Liver (tissue), 3 donors: ENCODE data around the gene MAP2K7.

Experiments
- ATF3 ChIP-seq: IDR thresholded peaks from 2 replicates; pipeline ENCODE4 v1.6.1; 2016; ENCODE audit warnings: antibody characterized with exemption
- CTCF ChIP-seq: fragments of 150-350 bp; IDR thresholded peaks from 2 replicates; pipeline ENCODE4 v1.5.1; 2017; ENCODE audit warnings: improper control_type of control experiment, low read depth, low read length; ENCODE audit not compliant: missing input control
- EGR1 ChIP-seq, 2 donors: IDR thresholded peaks; 2 replicates each; pipeline ENCODE4 v1.6.1; 2016 to 2018; ENCODE audit warnings: antibody characterized with exemption in 2 of 2, low read depth in 2 of 2
- GABPA ChIP-seq, 2 donors: IDR thresholded peaks in 1 of 2; conservative IDR thresholded peaks in 1 of 2; 2 replicates each; pipeline ENCODE4 v1.6.1; 2016; ENCODE audit warnings: antibody characterized with exemption in 2 of 2, mild to moderate bottlenecking in 1 of 2, moderate library complexity in 1 of 2
- HNF4A ChIP-seq, 2 donors: conservative IDR thresholded peaks; 2 replicates each; pipeline ENCODE4 v1.6.1; 2016; ENCODE audit warnings: antibody characterized with exemption in 2 of 2, mild to moderate bottlenecking in 2 of 2
- HNF4G ChIP-seq: IDR thresholded peaks from 2 replicates; pipeline ENCODE4 v1.6.1; 2016; ENCODE audit warnings: antibody characterized with exemption
- JUND ChIP-seq, 2 donors: IDR thresholded peaks; 2 replicates each; pipeline ENCODE4 v1.6.1; 2016; ENCODE audit warnings: antibody characterized with exemption in 2 of 2
- MAX ChIP-seq: IDR thresholded peaks from 2 replicates; pipeline ENCODE4 v1.6.1; 2016; ENCODE audit warnings: antibody characterized with exemption
- RAD21 ChIP-seq, 2 donors: IDR thresholded peaks; 2 replicates each; pipeline ENCODE4 v1.6.1; 2016; ENCODE audit warnings: antibody characterized with exemption in 2 of 2, mild to moderate bottlenecking in 2 of 2
- REST ChIP-seq: IDR thresholded peaks from 2 replicates; pipeline ENCODE4 v1.6.1; 2016; ENCODE audit warnings: antibody characterized with exemption, mild to moderate bottlenecking
- RXRA ChIP-seq, 2 donors: IDR thresholded peaks; 2 replicates each; pipeline ENCODE4 v1.6.1; 2017 to 2018; ENCODE audit warnings: antibody characterized with exemption in 2 of 2, mild to moderate bottlenecking in 1 of 2
- TAF1 ChIP-seq: conservative IDR thresholded peaks from 2 replicates; pipeline ENCODE4 v1.6.1; 2016; ENCODE audit warnings: antibody characterized with exemption, mild to moderate bottlenecking
- YY1 ChIP-seq: IDR thresholded peaks from 2 replicates; pipeline ENCODE4 v1.6.1; 2016; ENCODE audit warnings: antibody characterized with exemption, mild to moderate bottlenecking
- TF ChIP-seq, protein P1 (sequence below): IDR thresholded peaks from 2 replicates; pipeline ENCODE4 v1.6.1; 2016; ENCODE audit warnings: antibody characterized with exemption
- donor health status: healthy.
- donor health status: healthy.

GRCh38 chr19:7905268-7905667 is 1.6 kb downstream of the MAP2K7 start:
- no peak for TF ChIP-seq CTCF
- TF ChIP-seq REST = no peak
- no peak for TF ChIP-seq GABPA (IDR thresholded peaks at IDR 0.05 in 1 of 2, conservative IDR thresholded peaks at IDR 0.05 in 1 of 2)
- TF ChIP-seq YY1 = no peak
- no peak for TF ChIP-seq MAX
- no peak for TF ChIP-seq JUND (IDR thresholded peaks at IDR 0.05)
- no peak for TF ChIP-seq HNF4A (conservative IDR thresholded peaks at IDR 0.05)
- no peak for TF ChIP-seq TAF1
- no peak for TF ChIP-seq RAD21 (IDR thresholded peaks at IDR 0.05)
- TF ChIP-seq HNF4G = no peak
- no peak for TF ChIP-seq RXRA (IDR thresholded peaks at IDR 0.05)
- no peak for TF ChIP-seq ATF3
- TF ChIP-seq EGR1 (IDR thresholded peaks at IDR 0.05; ENCODE audit: low read depth in 2 of 2) = no peak
- TF ChIP-seq, protein P1, sequence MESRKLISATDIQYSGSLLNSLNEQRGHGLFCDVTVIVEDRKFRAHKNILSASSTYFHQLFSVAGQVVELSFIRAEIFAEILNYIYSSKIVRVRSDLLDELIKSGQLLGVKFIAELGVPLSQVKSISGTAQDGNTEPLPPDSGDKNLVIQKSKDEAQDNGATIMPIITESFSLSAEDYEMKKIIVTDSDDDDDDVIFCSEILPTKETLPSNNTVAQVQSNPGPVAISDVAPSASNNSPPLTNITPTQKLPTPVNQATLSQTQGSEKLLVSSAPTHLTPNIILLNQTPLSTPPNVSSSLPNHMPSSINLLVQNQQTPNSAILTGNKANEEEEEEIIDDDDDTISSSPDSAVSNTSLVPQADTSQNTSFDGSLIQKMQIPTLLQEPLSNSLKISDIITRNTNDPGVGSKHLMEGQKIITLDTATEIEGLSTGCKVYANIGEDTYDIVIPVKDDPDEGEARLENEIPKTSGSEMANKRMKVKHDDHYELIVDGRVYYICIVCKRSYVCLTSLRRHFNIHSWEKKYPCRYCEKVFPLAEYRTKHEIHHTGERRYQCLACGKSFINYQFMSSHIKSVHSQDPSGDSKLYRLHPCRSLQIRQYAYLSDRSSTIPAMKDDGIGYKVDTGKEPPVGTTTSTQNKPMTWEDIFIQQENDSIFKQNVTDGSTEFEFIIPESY = no peak
